ENCODE data around the gene NOL6. TPM values are rescaled to one million over a fixed set of nuclear protein-coding genes. Genes with fewer than 3 reads are reported as not detected.
A peak's percentile ranks its signal among the peaks of the same experiment; 100 is the strongest.

The NOL6 gene
- total RNA-seq, 4 donors from 2014 or later = 40.4 to 50.4 (median 44.1) TPM

DNA sequence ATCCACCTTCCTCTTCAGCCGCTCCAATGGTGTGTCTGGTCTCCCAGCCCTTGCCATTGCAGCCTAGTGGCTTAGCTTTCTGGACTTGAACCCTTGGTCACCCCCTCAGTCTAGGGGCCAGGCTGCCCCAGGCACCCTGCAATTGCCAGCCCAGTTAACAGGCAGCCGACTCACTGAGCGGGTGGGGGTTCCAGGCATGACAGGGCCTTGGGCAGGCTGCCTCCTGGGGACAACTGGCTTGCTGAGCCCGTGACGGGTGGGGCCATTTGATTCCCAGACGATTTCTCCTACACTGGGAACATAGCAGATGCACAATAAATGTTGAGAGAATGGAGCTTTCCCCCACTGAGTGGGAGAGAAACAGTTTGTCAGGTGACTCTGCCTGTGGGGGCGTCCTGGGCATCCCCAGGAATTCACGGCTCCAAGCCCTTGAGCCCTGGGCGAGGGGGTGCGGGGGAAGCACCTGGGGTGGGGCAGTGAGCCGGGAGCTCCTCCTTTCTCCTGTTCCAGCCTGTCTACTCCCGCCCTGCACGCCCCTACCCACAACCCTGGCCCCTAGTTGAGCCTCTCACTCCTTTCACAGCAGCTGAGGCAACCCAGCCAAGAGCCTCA lies 58.7 kb downstream of the NOL6 start:
- Histone ChIP-seq H3K36me3 (no peaks in the 10 kb centered on the region), H3K27me3 (no peaks in the 10 kb centered on the region), H3K4me1 (peaks cover 48% of the 10 kb centered on the region), H3K4me3 (no peak overlapping the region), H3K9me3 (no peaks in the 10 kb centered on the region), H3K27ac (peak overlapping the region; percentile 86)
- 24% methylated on average over 9 of the region's 13 CpGs for WGBS
- TF ChIP-seq, protein P1, sequence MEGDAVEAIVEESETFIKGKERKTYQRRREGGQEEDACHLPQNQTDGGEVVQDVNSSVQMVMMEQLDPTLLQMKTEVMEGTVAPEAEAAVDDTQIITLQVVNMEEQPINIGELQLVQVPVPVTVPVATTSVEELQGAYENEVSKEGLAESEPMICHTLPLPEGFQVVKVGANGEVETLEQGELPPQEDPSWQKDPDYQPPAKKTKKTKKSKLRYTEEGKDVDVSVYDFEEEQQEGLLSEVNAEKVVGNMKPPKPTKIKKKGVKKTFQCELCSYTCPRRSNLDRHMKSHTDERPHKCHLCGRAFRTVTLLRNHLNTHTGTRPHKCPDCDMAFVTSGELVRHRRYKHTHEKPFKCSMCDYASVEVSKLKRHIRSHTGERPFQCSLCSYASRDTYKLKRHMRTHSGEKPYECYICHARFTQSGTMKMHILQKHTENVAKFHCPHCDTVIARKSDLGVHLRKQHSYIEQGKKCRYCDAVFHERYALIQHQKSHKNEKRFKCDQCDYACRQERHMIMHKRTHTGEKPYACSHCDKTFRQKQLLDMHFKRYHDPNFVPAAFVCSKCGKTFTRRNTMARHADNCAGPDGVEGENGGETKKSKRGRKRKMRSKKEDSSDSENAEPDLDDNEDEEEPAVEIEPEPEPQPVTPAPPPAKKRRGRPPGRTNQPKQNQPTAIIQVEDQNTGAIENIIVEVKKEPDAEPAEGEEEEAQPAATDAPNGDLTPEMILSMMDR (IDR thresholded peaks at IDR 0.05) = no peak
- TF ChIP-seq POLR2A (IDR thresholded peaks at IDR 0.05) (no peak), POLR2AphosphoS5 (IDR thresholded peaks at IDR 0.05) (no peak), EP300 (IDR thresholded peaks at IDR 0.05) (no peak)
- no peak for DNase-seq (ENCODE audit: low spot score in 2 of 2)

DNA sequence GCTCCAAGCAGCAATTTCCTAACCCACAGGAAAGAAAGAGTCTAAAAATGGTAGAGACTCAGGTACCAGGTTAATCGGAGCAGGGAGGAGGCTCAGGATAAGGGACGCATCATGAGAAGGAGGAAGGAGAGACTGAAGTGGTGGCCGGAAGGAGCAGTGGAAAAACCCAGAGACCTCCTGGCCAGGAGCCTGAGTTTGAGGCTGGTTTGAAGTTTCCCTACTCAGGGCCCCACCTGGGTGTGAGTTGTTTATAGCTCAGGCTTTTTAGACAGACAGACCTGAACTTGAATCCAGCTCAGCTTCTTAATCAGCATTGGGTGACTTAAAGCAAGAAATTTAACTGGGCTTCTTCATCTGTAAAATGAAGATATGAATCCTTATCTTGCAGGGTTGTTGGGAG lies 59.5 kb downstream of the NOL6 start:
- TF ChIP-seq EP300 (IDR thresholded peaks at IDR 0.05) = no peak
- TF ChIP-seq, protein P1 (IDR thresholded peaks at IDR 0.05) = no peak
- no peak for TF ChIP-seq POLR2A (IDR thresholded peaks at IDR 0.05)
- no peak for TF ChIP-seq POLR2AphosphoS5 (IDR thresholded peaks at IDR 0.05)
- peak overlapping the region; percentile 86 for H3K27ac ChIP-seq
- peaks cover 46% of the 10 kb centered on the region for H3K4me1 ChIP-seq
- DNase-seq (ENCODE audit: low spot score in 2 of 2) = no peak
- no peaks in the 10 kb centered on the region for H3K36me3 ChIP-seq
- no peaks in the 10 kb centered on the region for H3K9me3 ChIP-seq
- H3K27me3 ChIP-seq = no peaks in the 10 kb centered on the region
- WGBS = 32% methylated on average over 3 of the region's 3 CpGs
- no peak overlapping the region for H3K4me3 ChIP-seq

Other genes with a start within 250 kb of the NOL6 start
- gene SPINK4, start 233.8 kb downstream of the NOL6 start, total RNA-seq = not detected
- 100 to 1,000 TPM in 1 of 4 donors, 10 to 100 TPM in 3; 63.6 to 140 (median 70.8) TPM for gene BAG1, start 209.2 kb downstream of the NOL6 start, total RNA-seq
- gene CHMP5, start 208.9 kb downstream of the NOL6 start, total RNA-seq = 10 to 100 TPM; 43.7 to 60.3 (median 50.7) TPM
- 10 to 100 TPM; 42.0 to 91.4 (median 46.0) TPM for gene NFX1, start 183.4 kb downstream of the NOL6 start, total RNA-seq
- 10 to 100 TPM in 2 of 4 donors, 1 to 10 TPM in 2; 2.1 to 66.5 (median 13.1) TPM for gene AQP7, start 71.4 kb downstream of the NOL6 start, total RNA-seq
- gene AQP3, start 26.3 kb downstream of the NOL6 start, total RNA-seq = 1,000 to 10,000 TPM; 1,277 to 1,951 (median 1,548) TPM
- 10 to 100 TPM in 3 of 4 donors, 1 to 10 TPM in 1; 9.5 to 27.0 (median 15.7) TPM for gene ANKRD18B, start 50.3 kb upstream of the NOL6 start, total RNA-seq